ENCODE results near the gene COX7B2. TPM values are rescaled to one million over a fixed set of nuclear protein-coding genes. Genes with fewer than 3 reads are reported as not detected.

COX7B2 gene
- total and polyA plus RNA-seq, 12 donors: not detected

GRCh38 chr4:46930891-46931290, 21.8 kb upstream of the COX7B2 start:
- intact Hi-C loops (cut with DNase I): no loop called here
- Histone ChIP-seq H3K4me1 (replicated peaks in 1 of 2) (no peaks in the 10 kb centered on the region), H3K27ac (no peak overlapping the region), H3K4me3 (no peak overlapping the region), H3K36me3 (replicated peaks in 1 of 2) (no peaks in the 10 kb centered on the region), H3K9me3 (replicated peaks in 1 of 3) (no peaks in the 10 kb centered on the region), H3K27me3 (no peaks in the 10 kb centered on the region)
- 60 to 75% (median 68%) methylated on average over 3 of the region's 3 CpGs for WGBS, 4 donors
- no peak for TF ChIP-seq CTCF (IDR thresholded peaks at IDR 0.05)
- TF ChIP-seq POLR2A (IDR thresholded peaks at IDR 0.05): no peak
- DNase-seq: no peak

- DNase-seq: no peak
- Histone ChIP-seq H3K9me3 (replicated peaks in 1 of 3) (no peaks in the 10 kb centered on the region), H3K4me1 (replicated peaks in 1 of 2) (no peaks in the 10 kb centered on the region), H3K27me3 (no peaks in the 10 kb centered on the region), H3K4me3 (no peak overlapping the region), H3K27ac (no peak overlapping the region), H3K36me3 (replicated peaks in 1 of 2) (no peaks in the 10 kb centered on the region)
- TF ChIP-seq POLR2A (IDR thresholded peaks at IDR 0.05) (no peak), CTCF (IDR thresholded peaks at IDR 0.05) (no peak)
- intact Hi-C loops (cut with DNase I): no loop called here
Observed at GRCh38 chr4:46927201-46927600, 18.2 kb upstream of the COX7B2 start.

GRCh38 chr4:46924789-46925529, 15.9 kb upstream of the COX7B2 start:
- no peak overlapping the region for H3K4me3 ChIP-seq
- no peaks in the 10 kb centered on the region for H3K36me3 ChIP-seq (replicated peaks in 1 of 2)
- TF ChIP-seq CTCF (IDR thresholded peaks at IDR 0.05) (no peak), POLR2A (IDR thresholded peaks at IDR 0.05) (no peak)
- no peaks in the 10 kb centered on the region for H3K4me1 ChIP-seq (replicated peaks in 1 of 2)
- no peaks in the 10 kb centered on the region for H3K27me3 ChIP-seq
- DNase-seq: no peak
- no peak overlapping the region for H3K27ac ChIP-seq
- intact Hi-C loops (cut with DNase I): no loop called here
- no peaks in the 10 kb centered on the region for H3K9me3 ChIP-seq (replicated peaks in 1 of 3)

- no peak for DNase-seq
- H3K4me3 ChIP-seq: no peak overlapping the region
- no peak overlapping the region for H3K27ac ChIP-seq
- H3K4me1 ChIP-seq (replicated peaks in 1 of 2): no peaks in the 10 kb centered on the region
- no peaks in the 10 kb centered on the region for H3K9me3 ChIP-seq (replicated peaks in 1 of 3)
- TF ChIP-seq POLR2A (IDR thresholded peaks at IDR 0.05) (no peak), CTCF (IDR thresholded peaks at IDR 0.05) (no peak)
- no peaks in the 10 kb centered on the region for H3K27me3 ChIP-seq
- intact Hi-C loops (cut with DNase I): no loop called here
- 52 to 57% (median 53%) methylated on average over 3 of the region's 3 CpGs for WGBS, 4 donors
- H3K36me3 ChIP-seq (replicated peaks in 1 of 2): no peaks in the 10 kb centered on the region
Observed at GRCh38 chr4:46922205-46922604, 13.2 kb upstream of the COX7B2 start.

Data from adrenal gland (tissue), 12 donors.